DMS 273 (cell line): Measurements from ENCODE around the gene TCF4.
A peak's percentile ranks its signal among the peaks of the same experiment; 100 is the strongest.

ENCODE experiments used
- DNase-seq: peaks from one replicate; lab custom pipeline; 2025; ENCODE audit not compliant: unreplicated experiment; lab: John Stamatoyannopoulos, UW

TCF4 gene

GRCh38 chr18:55508651-55509050, 79.3 kb downstream of the TCF4 start:
- no peak for DNase-seq

- DNase-seq: no peak
Observed at GRCh38 chr18:55506074-55506473, 81.9 kb downstream of the TCF4 start.

- DNase-seq: peak; percentile 20
Observed at GRCh38 chr18:55504808-55505207, 83.2 kb downstream of the TCF4 start.

- no peak for DNase-seq
Observed at GRCh38 chr18:55503167-55503820, 84.7 kb downstream of the TCF4 start.

GRCh38 chr18:55501982-55502710, 85.8 kb downstream of the TCF4 start:
- DNase-seq: no peak

DNA sequence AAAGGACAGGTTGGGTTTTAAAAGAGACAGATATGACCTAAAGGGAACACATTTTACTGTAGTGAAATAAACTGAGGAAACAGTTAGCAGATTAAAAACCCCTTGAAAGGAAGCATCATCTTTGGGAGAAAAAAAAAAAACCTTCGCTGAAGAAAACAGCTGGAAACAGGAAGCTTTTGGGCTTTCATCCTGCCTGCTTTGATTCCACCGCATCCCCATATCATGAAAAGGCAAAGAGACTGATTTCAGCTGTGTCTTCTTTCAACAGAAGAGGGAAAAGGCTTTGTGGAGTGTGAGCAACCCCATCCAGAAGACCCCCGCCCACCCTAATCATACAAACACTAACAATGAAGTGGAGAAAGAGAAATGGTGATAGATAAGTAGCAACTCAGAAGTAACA, 86.4 kb downstream of the TCF4 start:
- DNase-seq: peak; percentile 35

DNA sequence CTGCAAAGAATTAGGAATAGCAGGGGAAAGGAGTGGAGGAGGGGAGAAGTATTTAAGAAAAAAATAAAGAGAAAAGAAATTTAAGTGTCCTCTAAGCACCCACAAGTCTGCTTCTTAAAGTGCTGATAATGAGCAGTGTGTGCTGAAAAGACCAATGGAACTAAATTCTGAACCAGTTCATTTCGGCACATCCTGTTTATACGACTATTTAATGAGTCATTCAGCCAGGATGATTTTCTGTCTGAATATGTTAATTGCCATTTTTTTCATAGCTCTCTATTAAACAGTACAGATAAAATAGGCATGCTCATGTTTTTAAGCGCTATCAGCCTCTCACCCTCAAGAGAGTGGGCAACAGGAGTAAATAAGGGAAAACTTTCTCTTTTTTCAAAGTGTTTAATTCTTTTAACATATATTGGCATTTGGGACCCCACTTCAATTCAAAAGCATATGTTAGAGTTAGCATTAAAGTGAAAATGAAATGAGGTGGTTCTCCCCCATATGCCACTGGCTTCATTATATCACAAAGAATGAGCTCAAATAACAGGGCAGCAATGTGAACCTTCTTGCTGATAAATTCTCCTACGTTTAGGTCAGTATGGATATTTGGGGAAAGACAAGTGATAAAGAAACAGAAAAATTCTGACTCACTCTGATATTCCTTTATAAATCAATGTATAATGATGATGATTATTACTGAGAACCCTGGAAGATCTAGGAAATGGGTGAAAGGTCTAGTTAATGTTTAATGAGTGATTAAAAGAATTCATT, 87.5 kb downstream of the TCF4 start:
- DNase-seq: peak; percentile 80

- peak; percentile 54 for DNase-seq
Observed at GRCh38 chr18:55499526-55499925, 88.5 kb downstream of the TCF4 start.

DNA sequence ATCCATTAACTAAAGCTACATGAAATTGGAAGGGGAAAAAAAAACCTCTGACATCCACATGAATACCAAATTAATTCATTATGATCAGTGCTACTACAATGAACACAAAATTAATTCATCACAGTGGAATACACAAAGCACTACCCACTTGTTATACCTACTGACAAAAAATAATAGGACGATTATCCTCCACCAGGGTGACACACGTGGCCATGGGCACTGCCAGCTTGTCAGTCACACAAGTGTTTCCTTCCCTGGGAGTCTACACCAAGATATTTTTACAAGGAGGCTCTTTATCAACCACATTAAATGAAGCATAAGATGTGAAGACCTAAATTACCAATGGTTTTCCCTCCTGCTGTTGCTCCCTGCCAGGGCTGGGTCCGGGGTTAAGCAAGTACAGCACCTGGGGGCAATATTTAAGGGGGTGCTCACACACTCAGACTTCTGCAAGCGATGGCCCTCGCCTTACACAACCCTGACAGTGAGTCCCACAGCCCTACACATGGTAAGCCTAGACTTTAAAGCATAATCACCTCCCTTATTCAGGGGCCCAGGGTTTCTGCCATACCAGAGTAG, 90.1 kb downstream of the TCF4 start:
- peak; percentile 34 for DNase-seq

- DNase-seq: no peak
Observed at GRCh38 chr18:55494899-55495298, 93.1 kb downstream of the TCF4 start.

DNA sequence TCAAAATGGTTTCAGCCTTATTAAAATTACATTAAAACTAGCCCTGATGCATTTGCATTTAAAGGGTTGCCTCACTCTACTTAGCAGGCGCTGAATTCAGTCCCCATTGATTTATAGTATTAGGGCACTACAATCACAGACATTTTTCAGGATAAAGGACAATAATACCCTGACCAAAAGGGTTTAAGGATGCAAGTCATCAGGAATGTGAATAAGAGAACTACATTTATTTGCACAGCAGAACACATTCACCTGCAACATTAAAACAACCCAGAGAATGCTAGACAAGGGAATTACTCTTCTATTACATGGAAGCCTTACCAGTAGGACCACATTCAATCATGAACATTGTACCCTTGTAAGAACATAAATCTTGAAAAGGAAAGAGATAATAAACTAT, 93.6 kb downstream of the TCF4 start:
- no peak for DNase-seq

DNA sequence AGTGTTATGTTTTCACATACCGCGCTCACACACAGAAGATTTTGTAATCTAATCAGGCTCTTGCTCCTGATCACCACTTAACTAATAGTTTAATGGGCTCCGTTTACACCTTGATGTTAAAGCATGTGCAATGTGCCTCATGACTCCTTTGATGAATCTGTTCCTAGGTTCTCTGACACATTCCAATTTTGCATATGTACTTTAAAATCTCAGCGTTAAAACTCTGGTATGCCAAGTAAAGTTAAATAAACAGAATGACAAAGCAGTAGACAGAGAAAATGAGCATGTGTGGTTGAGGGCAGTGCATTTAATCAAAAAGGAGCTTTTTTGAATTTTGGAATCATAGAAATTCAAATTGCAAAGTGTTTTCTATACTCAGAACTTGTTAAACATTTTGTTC, 96.4 kb downstream of the TCF4 start:
- no peak for DNase-seq

- peak; percentile 43 for DNase-seq
Observed at GRCh38 chr18:55489034-55489986, 98.7 kb downstream of the TCF4 start.

DNA sequence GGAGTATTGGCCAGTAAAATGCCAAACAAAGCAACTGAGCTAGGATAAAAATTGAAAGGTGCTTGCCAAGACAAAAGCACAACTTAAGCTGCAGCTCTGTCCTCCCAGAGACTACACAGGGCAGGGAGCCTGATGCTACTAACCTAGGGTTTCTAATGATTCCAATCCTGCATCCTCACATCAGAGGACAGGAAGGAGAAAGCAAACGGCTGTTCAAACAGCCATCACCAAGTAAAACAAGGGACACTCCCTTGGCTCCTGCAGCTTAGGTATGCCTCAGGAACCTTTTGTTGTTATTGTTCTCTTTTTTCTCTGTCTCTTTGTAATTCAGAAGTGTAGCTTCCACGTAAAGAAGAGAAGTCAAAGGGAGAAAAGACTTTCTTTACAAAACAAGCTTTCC, 99.5 kb downstream of the TCF4 start:
- DNase-seq: peak; percentile 13

DNA sequence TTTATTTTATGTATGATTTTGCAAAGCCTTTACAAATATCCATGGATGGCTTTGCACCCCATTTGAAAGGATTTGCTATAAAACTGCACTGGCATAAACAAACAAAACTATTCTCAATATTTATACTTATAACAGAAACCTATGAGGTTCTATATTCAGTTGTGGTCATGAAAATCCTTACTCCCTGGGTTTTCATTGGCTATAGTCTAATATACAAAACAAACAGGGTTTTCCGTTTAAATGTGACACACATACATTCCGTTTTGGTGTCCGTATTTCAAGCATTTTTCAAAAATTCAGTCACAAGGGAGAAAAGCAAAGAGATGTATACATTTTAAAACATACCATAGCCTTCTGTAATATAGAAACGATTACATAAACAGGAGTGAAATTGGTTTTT, 100.0 kb downstream of the TCF4 start:
- no peak for DNase-seq

- DNase-seq: no peak
Observed at GRCh38 chr18:55486936-55487335, 101.1 kb downstream of the TCF4 start.

GRCh38 chr18:55485666-55486065, 102.3 kb downstream of the TCF4 start:
- no peak for DNase-seq

- DNase-seq: no peak
Observed at GRCh38 chr18:55484773-55485172, 103.2 kb downstream of the TCF4 start.

DNA sequence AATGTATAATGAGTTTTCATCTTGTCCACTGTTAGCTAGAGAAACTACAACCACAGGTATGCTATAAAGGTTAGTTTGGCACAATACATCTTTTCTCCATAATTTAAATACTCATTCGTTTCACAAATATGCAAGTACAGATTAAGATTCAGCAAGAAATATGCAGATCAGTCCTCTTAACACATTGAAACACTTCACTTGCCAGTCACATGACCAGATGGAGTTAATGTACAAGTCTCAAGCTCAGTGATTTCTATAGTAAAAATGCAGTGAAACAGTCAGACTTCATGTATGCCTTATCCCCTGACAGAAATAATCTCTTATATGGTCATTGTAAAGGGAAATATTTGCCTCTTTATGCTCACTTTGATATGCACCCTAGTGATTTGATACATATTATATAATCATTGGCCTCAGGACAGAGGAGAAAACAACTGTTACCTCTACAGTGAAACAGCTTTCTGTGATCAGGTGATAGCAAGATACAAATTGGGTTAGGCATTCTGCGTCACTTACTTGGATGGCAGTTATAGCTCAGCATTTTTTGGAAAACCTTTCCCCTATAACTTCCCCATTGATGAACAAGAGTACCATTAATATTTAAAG, 104.6 kb downstream of the TCF4 start:
- no peak for DNase-seq
